Skeletal muscle tissue (tissue), 4 donors: ENCODE results near the gene MC1R. TPM values are rescaled to one million over a fixed set of nuclear protein-coding genes. Genes with fewer than 3 reads are reported as not detected.

Source experiments
- H3K27ac ChIP-seq: one replicate; pipeline ENCODE4 v1.7.0; 2013; ENCODE audit warnings: mild to moderate bottlenecking, low read depth, low read length, inconsistent platforms
- H3K27me3 ChIP-seq, 3 donors: one replicate each; pipeline ENCODE4 v1.7.0; 2013; ENCODE audit warnings: low read length in 3 of 3; ENCODE audit not compliant: control insufficient read depth in 3 of 3, insufficient read depth in 3 of 3
- H3K36me3 ChIP-seq, 3 donors: one replicate each; pipeline ENCODE4 v1.7.0; 2013; ENCODE audit warnings: low read length in 3 of 3; ENCODE audit not compliant: control insufficient read depth in 3 of 3, insufficient read depth in 3 of 3
- H3K4me1 ChIP-seq, 3 donors: one replicate each; pipeline ENCODE4 v1.7.0; 2013; ENCODE audit warnings: low read length in 3 of 3, mild to moderate bottlenecking in 3 of 3; ENCODE audit not compliant: control insufficient read depth in 3 of 3, insufficient read depth in 3 of 3
- H3K4me3 ChIP-seq, 3 donors: one replicate each; pipeline ENCODE4 v1.7.0; 2013; ENCODE audit warnings: low read length in 3 of 3
- H3K9ac ChIP-seq, 3 donors: one replicate each; pipeline ENCODE4 v1.7.0; 2013; ENCODE audit warnings: low read length in 3 of 3, mild to moderate bottlenecking in 3 of 3, moderate library complexity in 2 of 3, low read depth in 1 of 3
- H3K9me3 ChIP-seq, 3 donors: one replicate each; pipeline ENCODE4 v1.7.0; 2013; ENCODE audit warnings: low read length in 3 of 3; ENCODE audit not compliant: control insufficient read depth in 3 of 3
- total RNA-seq: library from RNA; depleted of rRNA; stranded (reverse); fragments of >200 nt; gene quantifications from one replicate; pipeline ENCODE4 v1.2.3, GENCODE V29; 2014
- donor health status: Osteomylitis.

MC1R gene
- total RNA-seq, 1 donor from 2014 or later: 0.52 TPM

DNA sequence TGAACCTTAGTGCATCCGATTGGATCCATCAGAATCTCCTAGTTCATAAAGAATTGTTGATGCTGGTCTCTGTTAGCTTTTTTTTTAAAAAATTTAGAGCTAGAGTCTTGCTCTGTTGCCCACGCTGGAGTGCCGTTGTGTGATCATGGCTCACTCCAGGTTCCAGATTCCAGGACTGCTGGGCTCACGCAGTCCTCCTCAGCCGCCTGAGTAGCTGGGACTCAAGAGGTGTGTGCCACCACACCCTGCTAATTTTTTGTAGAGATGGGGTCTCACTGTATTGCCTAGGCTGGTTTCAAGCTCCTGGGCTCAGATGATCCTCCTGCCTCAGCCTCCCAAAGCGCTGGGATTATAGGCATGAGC lies 37.3 kb upstream of the MC1R start:
- Histone ChIP-seq H3K27ac (no peak overlapping the region), H3K4me1 (no peaks in the 10 kb centered on the region), H3K9me3 (no peaks in the 10 kb centered on the region), H3K27me3 (no peaks in the 10 kb centered on the region), H3K4me3 (no peak overlapping the region), H3K9ac (no peak overlapping the region), H3K36me3 (peaks cover 41 to 47% (median 46%) of the 10 kb centered on the region in 3 donors)

DNA sequence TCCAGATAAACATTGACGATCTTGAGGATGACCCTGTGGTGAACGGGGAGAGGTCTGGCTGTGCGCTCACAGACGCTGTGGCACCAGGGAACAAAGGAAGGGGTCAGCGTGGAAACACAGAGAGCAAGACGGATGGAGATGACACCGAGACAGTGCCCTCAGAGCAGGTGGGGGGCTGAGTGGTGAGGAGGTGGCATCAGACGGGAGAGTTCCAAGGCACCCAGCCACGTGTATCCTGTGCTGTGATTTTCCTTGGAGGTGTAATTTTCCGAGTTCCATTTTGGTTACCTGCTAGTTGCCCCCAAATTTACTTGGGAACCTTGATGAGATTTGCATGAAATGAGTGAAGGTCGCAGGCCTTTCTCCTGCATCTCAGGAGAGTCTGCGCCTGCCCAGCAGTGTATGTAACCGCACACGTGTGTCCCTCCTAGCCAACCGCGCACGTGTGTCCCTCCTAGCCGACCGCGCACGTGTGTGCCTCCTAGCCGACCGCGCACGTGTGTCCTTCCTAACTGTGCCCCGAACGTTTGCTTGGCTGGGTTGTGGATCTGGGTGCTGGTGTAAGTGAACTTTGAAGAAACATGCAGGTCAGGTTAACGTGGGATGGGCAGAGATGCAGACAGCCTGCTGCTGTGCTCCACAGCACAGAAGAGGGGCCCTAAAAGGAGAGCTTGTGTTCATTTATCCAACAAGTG lies 35.2 kb upstream of the MC1R start:
- H3K27ac ChIP-seq: no peak overlapping the region
- H3K27me3 ChIP-seq: no peaks in the 10 kb centered on the region
- no peaks in the 10 kb centered on the region for H3K9me3 ChIP-seq
- H3K4me3 ChIP-seq: no peak overlapping the region
- no peaks in the 10 kb centered on the region for H3K4me1 ChIP-seq
- no peak overlapping the region for H3K9ac ChIP-seq
- peaks cover 51 to 60% (median 57%) of the 10 kb centered on the region in 3 donors for H3K36me3 ChIP-seq

DNA sequence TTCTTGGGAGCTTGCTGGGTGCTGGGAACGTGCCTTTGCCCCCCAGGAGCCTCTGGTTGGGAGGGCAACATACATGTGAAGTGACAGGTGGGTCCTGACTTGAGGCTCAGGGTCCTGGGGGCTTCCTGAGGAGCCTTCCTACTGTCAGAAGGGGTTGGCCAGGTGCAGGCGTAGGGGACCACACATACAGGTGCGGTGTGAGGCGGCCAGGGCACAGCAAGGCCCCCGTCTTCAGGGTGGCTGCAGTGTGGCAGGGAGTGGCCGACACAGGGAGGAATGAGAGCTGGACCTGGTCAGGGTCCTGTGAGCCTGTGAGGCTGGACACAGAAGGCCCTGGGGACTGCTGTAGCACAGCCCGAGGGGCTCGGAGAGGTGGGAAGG lies 34.6 kb upstream of the MC1R start:
- Histone ChIP-seq H3K27me3 (no peaks in the 10 kb centered on the region), H3K4me3 (no peak overlapping the region), H3K27ac (no peak overlapping the region), H3K36me3 (peaks cover 48 to 57% (median 52%) of the 10 kb centered on the region in 3 donors), H3K9ac (no peak overlapping the region), H3K9me3 (no peaks in the 10 kb centered on the region), H3K4me1 (no peaks in the 10 kb centered on the region)

DNA sequence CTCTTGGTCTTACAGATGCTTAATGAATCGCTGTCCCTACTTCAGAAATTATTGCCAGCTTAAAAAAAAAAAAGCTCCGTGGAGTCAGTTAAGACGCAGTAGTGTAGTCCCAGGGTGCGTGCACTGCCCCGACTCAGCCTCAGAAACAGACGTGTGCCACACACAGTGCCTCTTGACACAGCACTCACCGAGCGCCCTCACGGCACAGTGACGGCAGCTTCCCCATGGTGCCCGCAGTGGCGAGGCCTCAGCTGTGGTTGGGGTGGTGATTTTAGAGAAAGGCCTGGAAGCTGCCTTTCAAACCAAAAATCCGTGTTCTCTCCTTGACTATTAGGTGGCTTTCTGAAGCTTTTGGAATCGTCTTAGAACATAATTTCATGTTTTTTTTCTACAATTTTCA lies 31.4 kb upstream of the MC1R start:
- H3K9me3 ChIP-seq: no peaks in the 10 kb centered on the region
- H3K4me3 ChIP-seq: no peak overlapping the region
- no peaks in the 10 kb centered on the region for H3K4me1 ChIP-seq
- peaks cover 52 to 65% (median 55%) of the 10 kb centered on the region in 3 donors for H3K36me3 ChIP-seq
- H3K27ac ChIP-seq: no peak overlapping the region
- H3K9ac ChIP-seq: no peak overlapping the region
- no peaks in the 10 kb centered on the region for H3K27me3 ChIP-seq

DNA sequence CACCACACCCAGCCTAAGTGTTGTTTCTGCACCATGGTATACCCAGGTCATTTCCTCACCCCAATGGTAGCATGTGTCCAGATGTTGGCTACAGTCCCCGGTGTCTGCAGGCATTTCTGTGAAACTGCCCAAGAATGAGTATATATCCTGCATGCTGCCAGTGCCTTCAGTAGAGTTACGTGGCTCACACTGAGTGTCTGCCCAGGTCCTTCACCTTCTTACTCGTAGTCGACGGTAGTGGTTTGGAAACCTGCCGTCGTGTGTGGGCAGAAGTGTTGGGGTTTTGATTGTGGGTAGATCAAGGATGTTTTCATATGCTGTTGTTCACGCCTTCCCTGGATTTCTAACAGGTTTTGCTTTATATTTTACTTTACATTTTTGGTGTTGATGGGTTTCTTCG lies 28.5 kb upstream of the MC1R start:
- no peaks in the 10 kb centered on the region for H3K4me1 ChIP-seq

DNA sequence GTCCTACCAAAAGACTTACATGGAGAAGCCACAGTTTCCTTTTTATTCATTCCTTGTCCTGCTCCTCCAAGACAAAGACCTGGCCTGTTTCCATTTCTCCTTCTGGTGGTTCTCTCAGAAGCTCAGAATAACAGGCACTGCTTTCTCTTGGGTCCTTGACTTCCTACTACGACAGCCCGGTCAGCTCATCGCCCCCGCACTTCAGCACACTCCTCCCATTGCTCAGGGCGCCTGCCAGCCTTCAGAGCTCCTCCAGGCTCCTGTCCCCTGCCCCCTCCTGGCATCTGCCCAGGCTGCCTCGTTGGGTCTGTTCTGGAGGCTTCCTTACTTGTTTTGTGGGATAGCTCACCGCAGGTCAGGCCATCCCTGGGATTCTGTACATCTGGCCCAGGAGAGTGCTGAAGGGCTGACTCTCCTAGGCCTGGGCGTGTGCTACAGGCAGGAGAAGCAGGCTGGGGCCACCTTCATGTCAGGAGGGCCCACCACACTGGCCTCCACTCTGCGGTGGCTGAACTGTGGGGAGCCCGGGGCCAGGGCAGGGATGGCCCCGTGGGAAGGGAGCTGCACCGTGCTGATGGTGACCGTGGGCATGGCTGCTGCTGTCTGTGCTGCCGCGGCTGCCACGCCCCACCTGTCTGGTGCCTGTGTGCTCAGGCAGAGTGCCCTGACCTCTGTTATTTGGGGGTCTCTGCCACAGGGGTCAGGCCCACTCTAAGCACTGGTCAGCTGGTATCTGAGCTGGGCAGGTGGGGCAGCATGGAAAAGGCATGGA lies 27.6 kb upstream of the MC1R start:
- no peaks in the 10 kb centered on the region for H3K4me1 ChIP-seq
- peaks cover 55 to 63% (median 57%) of the 10 kb centered on the region in 3 donors for H3K36me3 ChIP-seq
- H3K27ac ChIP-seq: no peak overlapping the region
- H3K9me3 ChIP-seq: no peaks in the 10 kb centered on the region
- H3K9ac ChIP-seq: no peak overlapping the region
- no peak overlapping the region for H3K4me3 ChIP-seq
- no peaks in the 10 kb centered on the region for H3K27me3 ChIP-seq

More for the DNA sequence above, 28.5 kb upstream of the MC1R start:
- Histone ChIP-seq H3K9ac (no peak overlapping the region), H3K9me3 (no peaks in the 10 kb centered on the region), H3K4me3 (no peak overlapping the region), H3K36me3 (peaks cover 53 to 61% (median 54%) of the 10 kb centered on the region in 3 donors), H3K27ac (no peak overlapping the region), H3K27me3 (no peaks in the 10 kb centered on the region)

DNA sequence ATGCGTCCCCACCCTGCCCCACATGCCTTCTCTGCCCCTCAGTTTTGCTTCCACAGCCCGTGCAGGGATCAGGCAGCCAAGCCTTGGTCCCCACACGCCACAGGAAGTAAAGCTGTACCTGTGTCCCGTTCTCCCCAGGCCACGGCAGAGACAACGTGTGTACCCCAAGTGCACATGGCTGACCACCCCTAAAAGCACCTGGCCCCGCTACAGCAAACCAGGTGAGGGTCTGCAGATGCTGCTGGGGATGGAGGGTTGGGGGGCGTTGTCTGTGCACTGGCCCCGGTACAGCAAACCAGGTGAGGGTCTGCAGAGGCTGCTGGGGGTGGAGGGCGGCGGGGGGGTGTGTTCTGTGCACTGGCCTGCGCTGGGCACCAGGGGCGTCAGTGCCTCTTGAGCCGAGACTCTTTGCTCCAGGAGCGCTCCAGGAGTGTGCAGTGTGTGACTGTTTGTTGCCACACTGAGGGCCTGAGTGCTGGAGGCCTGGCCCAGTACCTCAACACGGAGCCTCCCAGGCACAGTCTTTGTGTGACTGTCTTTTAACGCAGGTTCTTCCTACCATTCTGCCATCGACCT lies 26.5 kb upstream of the MC1R start:
- Histone ChIP-seq H3K36me3 (peaks cover 56 to 67% (median 61%) of the 10 kb centered on the region in 3 donors), H3K4me3 (no peak overlapping the region), H3K27ac (no peak overlapping the region), H3K9me3 (no peaks in the 10 kb centered on the region), H3K9ac (no peak overlapping the region), H3K27me3 (no peaks in the 10 kb centered on the region), H3K4me1 (no peaks in the 10 kb centered on the region)

DNA sequence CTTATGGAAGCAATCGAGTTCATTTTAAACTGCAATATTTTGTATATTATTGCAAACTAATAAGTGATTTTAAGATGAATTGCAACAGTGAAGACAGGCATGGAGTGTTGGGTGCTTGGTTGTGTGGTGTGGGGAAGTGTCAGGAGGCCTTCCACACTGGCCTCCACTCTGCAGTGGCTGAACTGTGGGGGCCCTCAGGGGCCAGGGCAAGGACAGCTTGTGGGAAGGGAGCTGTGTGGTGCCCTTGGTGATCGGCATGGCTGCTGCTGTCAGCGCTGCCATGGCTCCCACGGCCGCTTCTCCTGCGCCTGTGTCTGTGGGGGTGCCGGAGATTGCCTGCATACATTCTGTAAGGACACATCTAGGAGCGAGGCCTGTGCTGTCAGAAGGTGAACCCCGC lies 26.0 kb upstream of the MC1R start:
- peaks cover 53 to 66% (median 58%) of the 10 kb centered on the region in 3 donors for H3K36me3 ChIP-seq

DNA sequence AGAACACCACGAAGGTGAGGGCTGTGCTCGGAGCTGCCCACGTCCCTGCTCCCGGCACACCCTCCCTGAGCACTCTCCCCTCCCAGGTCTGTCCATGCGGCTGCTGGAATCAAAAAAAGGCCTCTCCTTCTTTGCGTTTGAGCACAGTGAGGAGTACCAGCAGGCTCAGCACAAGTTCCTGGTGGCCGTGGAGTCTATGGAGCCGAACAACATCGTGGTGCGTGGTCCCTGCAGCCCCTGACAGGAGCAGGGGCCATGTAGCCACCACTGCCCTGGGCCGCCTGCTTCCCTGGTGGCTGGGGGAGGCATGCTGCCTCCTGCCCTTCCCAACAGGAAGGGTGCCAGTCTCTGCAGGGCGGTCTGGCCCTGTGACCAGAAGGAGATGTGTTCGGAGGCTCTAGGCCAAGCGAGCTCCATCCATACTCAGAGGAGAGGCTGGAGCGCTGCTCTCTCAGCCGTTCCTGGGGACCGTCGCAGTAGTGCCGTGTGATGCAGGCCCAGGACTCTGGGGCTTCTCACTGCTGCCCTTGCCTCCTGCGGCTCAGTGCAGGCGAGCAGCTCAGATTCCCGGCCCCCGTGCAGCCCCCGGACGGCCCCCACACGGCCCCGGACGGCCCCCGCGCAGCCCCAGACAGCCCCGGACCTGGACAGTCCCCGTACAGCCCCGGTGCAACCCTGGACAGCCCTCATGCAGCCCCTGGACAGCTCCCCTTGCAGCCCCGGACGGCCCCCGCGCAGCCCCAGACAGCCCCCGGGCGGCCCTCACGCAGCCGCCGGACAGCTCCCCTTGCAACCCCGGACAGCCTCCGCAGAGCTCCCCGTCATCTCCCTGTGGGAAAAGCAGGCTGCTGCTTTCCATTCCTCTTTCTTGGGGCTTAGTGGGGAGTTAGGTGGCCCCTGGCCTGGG lies 24.8 kb upstream of the MC1R start:
- Histone ChIP-seq H3K4me3 (no peak overlapping the region), H3K36me3 (peaks cover 54 to 67% (median 61%) of the 10 kb centered on the region in 3 donors), H3K9ac (no peak overlapping the region), H3K27me3 (no peaks in the 10 kb centered on the region), H3K4me1 (no peaks in the 10 kb centered on the region), H3K9me3 (no peaks in the 10 kb centered on the region), H3K27ac (no peak overlapping the region)

More for the DNA sequence above, 26.0 kb upstream of the MC1R start:
- H3K9ac ChIP-seq: no peak overlapping the region
- no peaks in the 10 kb centered on the region for H3K27me3 ChIP-seq
- no peak overlapping the region for H3K4me3 ChIP-seq
- H3K27ac ChIP-seq: no peak overlapping the region
- H3K4me1 ChIP-seq: no peaks in the 10 kb centered on the region
- no peaks in the 10 kb centered on the region for H3K9me3 ChIP-seq
